Smooth muscle cell (in vitro differentiated cells): ENCODE measurements around the gene UQCR10. TPM values are rescaled to one million over a fixed set of nuclear protein-coding genes. Genes with fewer than 3 reads are reported as not detected.

Experiments used
- DNase-seq: peaks from one replicate; lab custom pipeline; 2025; ENCODE audit not compliant: unreplicated experiment; lab: John Stamatoyannopoulos, UW
- H2AFZ ChIP-seq: fragments of 200-600 bp; sonication (generic); 2 replicates; pipeline ENCODE4 v1.6.0; 2016; ENCODE audit warnings: antibody characterized with exemption, low read depth, mild to moderate bottlenecking
- H3F3A ChIP-seq: fragments of 200-600 bp; sonication (generic); 2 replicates; pipeline ENCODE4 v1.6.0; 2017; ENCODE audit warnings: antibody characterized with exemption, low read depth
- H3K27ac ChIP-seq: fragments of 200-600 bp; sonication (generic); 2 replicates; pipeline ENCODE4 v1.5.1; 2016; ENCODE audit warnings: low read depth, mild to moderate bottlenecking
- H3K27me3 ChIP-seq: fragments of 200-600 bp; sonication (generic); 2 replicates; pipeline ENCODE4 v1.6.1; 2016; ENCODE audit warnings: low read depth, mild to moderate bottlenecking
- H3K36me3 ChIP-seq: fragments of 200-600 bp; sonication (generic); 2 replicates; pipeline ENCODE4 v1.5.1; 2016; ENCODE audit warnings: low read depth
- H3K4me1 ChIP-seq: fragments of 200-600 bp; sonication (generic); 2 replicates; pipeline ENCODE4 v1.5.1; 2016; ENCODE audit warnings: low read depth
- H3K4me2 ChIP-seq: fragments of 200-600 bp; sonication (generic); 2 replicates; pipeline ENCODE4 v1.6.0; 2016; ENCODE audit warnings: mild to moderate bottlenecking
- H3K4me3 ChIP-seq: fragments of 200-600 bp; sonication (generic); 2 replicates; pipeline ENCODE4 v1.5.1; 2016; ENCODE audit warnings: mild to moderate bottlenecking
- H3K79me2 ChIP-seq: fragments of 200-600 bp; sonication (generic); 2 replicates; pipeline ENCODE4 v1.6.0; 2016; ENCODE audit warnings: low read depth, mild to moderate bottlenecking
- H3K9ac ChIP-seq: fragments of 200-600 bp; sonication (generic); 2 replicates; pipeline ENCODE4 v1.6.0; 2016; ENCODE audit warnings: low read depth
- H3K9me3 ChIP-seq: fragments of 200-600 bp; sonication (generic); replicated peaks from 2 replicates; pipeline ENCODE4 v1.5.1; 2016; ENCODE audit warnings: low read depth
- H4K20me1 ChIP-seq: fragments of 200-600 bp; sonication (generic); 2 replicates; pipeline ENCODE4 v1.6.0; 2016; ENCODE audit warnings: low read depth
- WGBS: methylation state at CpG from one replicate; pipeline ENCODE4 v1.1.7; 2016; ENCODE audit warnings: low lambda C conversion rate; 5-methylcytosine and 5-hydroxymethylcytosine counted together
- polyA plus RNA-seq: library from polyadenylated mRNA; unstranded; fragments of >200 nt; fragmentation: Nextera tagmentation; extraction: Ambion mirVana; gene quantifications from 2 replicates; pipeline ENCODE4 v1.2.1, GENCODE V29; 2016
- total RNA-seq: library from RNA; depleted of rRNA; stranded (reverse); fragments of >200 nt; gene quantifications from 2 replicates; pipeline ENCODE4 v1.2.3, GENCODE V29; 2014
- TF ChIP-seq, protein P1 (sequence below): fragments of 200-600 bp; sonication (generic); IDR thresholded peaks from 2 replicates; pipeline ENCODE4 v1.5.1; 2017; ENCODE audit warnings: borderline replicate concordance, mild to moderate bottlenecking, antibody characterized with exemption; ENCODE audit not compliant: insufficient read depth, poor library complexity, severe bottlenecking

Gene UQCR10
- total and polyA plus RNA-seq, 2 experiments from 2014 or later: 102 to 296 TPM

DNA sequence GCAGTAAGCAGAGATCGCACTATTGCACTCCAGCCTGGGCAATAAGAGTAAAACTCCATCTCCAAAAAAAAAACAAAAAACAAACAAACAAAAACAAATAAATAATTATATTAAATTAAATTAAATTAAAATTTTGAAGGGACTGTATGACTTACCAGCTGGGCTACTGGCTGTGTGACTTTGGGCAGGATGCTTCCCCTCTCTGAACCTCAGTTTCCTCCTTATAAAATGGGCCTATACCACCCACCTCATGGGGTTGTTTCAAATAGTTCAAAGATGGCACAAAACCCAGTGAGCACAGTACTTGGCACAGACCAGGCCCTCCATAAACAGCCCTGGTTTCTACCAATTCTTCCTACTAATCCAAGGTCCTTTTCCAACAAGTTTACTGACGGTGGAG, 36.0 kb downstream of the UQCR10 start:
- H4K20me1 ChIP-seq: no peaks in the 10 kb centered on the region
- no peaks in the 10 kb centered on the region for H3K79me2 ChIP-seq
- H3K4me1 ChIP-seq: peaks cover 8% of the 10 kb centered on the region
- H3F3A ChIP-seq: peaks cover 12% of the 10 kb centered on the region
- no peak overlapping the region for H3K4me3 ChIP-seq
- H3K27ac ChIP-seq: no peak overlapping the region
- TF ChIP-seq, protein P1, sequence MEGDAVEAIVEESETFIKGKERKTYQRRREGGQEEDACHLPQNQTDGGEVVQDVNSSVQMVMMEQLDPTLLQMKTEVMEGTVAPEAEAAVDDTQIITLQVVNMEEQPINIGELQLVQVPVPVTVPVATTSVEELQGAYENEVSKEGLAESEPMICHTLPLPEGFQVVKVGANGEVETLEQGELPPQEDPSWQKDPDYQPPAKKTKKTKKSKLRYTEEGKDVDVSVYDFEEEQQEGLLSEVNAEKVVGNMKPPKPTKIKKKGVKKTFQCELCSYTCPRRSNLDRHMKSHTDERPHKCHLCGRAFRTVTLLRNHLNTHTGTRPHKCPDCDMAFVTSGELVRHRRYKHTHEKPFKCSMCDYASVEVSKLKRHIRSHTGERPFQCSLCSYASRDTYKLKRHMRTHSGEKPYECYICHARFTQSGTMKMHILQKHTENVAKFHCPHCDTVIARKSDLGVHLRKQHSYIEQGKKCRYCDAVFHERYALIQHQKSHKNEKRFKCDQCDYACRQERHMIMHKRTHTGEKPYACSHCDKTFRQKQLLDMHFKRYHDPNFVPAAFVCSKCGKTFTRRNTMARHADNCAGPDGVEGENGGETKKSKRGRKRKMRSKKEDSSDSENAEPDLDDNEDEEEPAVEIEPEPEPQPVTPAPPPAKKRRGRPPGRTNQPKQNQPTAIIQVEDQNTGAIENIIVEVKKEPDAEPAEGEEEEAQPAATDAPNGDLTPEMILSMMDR: no peak
- no peak overlapping the region for H3K4me2 ChIP-seq
- H3K9me3 ChIP-seq: no peaks in the 10 kb centered on the region
- 98% methylated on average over 2 of the region's 2 CpGs for WGBS
- H3K9ac ChIP-seq: no peak overlapping the region
- no peak for DNase-seq
- H3K36me3 ChIP-seq: no peaks in the 10 kb centered on the region
- H2AFZ ChIP-seq: no peak overlapping the region
- H3K27me3 ChIP-seq: no peaks in the 10 kb centered on the region

DNA sequence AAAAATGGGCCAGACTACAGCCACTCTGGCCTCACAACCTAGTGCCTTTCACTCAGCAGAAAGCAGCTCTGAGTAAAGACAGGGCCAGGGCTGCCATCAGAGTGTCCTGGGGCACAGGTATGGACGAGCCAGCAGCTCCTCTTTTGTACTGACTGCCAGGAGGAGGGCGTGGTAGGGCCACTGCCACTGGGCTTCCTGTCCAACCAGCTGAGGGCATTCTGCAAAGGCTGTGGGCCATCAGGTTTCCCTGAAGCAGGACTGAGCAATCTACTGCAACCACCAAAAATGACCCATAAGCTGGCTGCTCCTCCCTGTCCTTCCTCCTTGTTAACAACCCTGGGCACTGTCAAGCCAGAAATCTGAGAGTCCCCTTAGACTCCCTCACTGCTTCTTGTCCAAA, 37.8 kb downstream of the UQCR10 start:
- no peak overlapping the region for H3K4me3 ChIP-seq
- DNase-seq: no peak
- H3K36me3 ChIP-seq: no peaks in the 10 kb centered on the region
- TF ChIP-seq, protein P1: no peak
- peaks cover 3% of the 10 kb centered on the region for H3F3A ChIP-seq
- H3K9me3 ChIP-seq: no peaks in the 10 kb centered on the region
- WGBS: 100% methylated on average over 2 of the region's 2 CpGs
- H3K9ac ChIP-seq: no peak overlapping the region
- no peak overlapping the region for H3K27ac ChIP-seq
- no peaks in the 10 kb centered on the region for H3K79me2 ChIP-seq
- no peaks in the 10 kb centered on the region for H3K4me1 ChIP-seq
- H4K20me1 ChIP-seq: no peaks in the 10 kb centered on the region
- H2AFZ ChIP-seq: no peak overlapping the region
- H3K27me3 ChIP-seq: no peaks in the 10 kb centered on the region
- no peak overlapping the region for H3K4me2 ChIP-seq

DNA sequence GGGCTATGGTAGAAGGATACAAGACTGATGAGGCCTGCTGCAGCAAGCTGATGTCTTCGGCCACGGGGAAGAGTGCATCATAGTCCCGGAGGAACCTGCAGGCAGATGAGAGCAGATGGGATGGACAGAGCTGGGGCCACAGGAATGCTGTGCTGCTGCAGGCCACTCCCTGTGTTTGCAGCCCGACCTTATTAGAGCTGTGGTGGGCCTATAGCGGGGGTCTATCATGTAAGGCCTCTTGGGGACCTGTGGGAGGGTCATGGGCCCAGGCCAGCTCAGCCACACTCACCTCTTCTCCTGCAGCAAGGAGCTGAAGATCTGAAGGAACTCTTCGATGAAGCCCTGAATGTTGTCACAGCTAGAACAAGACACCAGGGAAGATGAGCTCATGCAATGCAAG, 39.0 kb downstream of the UQCR10 start:
- TF ChIP-seq, protein P1: no peak
- peaks cover 2% of the 10 kb centered on the region for H3K36me3 ChIP-seq
- H3K27me3 ChIP-seq: no peaks in the 10 kb centered on the region
- 99% methylated on average over 6 of the region's 6 CpGs for WGBS
- H2AFZ ChIP-seq: no peak overlapping the region
- H3K9me3 ChIP-seq: no peaks in the 10 kb centered on the region
- no peaks in the 10 kb centered on the region for H4K20me1 ChIP-seq
- H3K27ac ChIP-seq: no peak overlapping the region
- H3K4me3 ChIP-seq: no peak overlapping the region
- H3K4me1 ChIP-seq: no peaks in the 10 kb centered on the region
- no peak overlapping the region for H3K9ac ChIP-seq
- no peak overlapping the region for H3K4me2 ChIP-seq
- no peak for DNase-seq
- no peaks in the 10 kb centered on the region for H3K79me2 ChIP-seq
- no peaks in the 10 kb centered on the region for H3F3A ChIP-seq

DNA sequence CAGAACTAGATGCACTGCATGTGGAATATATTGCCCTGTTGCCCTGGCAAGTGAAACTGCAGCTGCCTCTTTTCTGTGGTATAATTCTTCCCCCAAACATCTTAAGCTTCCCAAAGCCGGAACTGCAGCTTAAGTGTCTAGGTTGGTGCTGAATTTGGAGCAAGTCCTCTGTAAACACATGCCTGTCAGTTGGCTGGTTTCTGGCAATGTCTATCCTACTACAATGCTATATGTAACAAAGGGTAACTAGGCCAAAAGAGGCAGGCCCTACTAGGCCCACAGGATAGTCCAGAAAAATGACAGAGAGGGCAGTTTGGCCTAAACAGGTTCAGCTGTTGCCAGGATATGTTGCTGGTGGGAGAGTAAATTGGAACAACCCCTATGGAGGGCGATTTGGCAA, 43.0 kb downstream of the UQCR10 start:
- Histone ChIP-seq H3K36me3 (peaks cover 2% of the 10 kb centered on the region), H3K4me3 (no peak overlapping the region)
- TF ChIP-seq, protein P1: no peak

More for the DNA sequence above, 43.0 kb downstream of the UQCR10 start:
- Histone ChIP-seq H3F3A (no peaks in the 10 kb centered on the region), H3K4me2 (no peak overlapping the region), H3K27ac (no peak overlapping the region), H2AFZ (no peak overlapping the region), H3K9ac (no peak overlapping the region), H3K9me3 (no peaks in the 10 kb centered on the region), H3K4me1 (no peaks in the 10 kb centered on the region), H3K27me3 (no peaks in the 10 kb centered on the region), H3K79me2 (no peaks in the 10 kb centered on the region), H4K20me1 (no peaks in the 10 kb centered on the region)
- 92% methylated on average over 2 of the region's 2 CpGs for WGBS
- no peak for DNase-seq
